Measurements from ENCODE around the gene RCBTB2. TPM values are rescaled to one million over a fixed set of nuclear protein-coding genes. Genes with fewer than 3 reads are reported as not detected.

Gene RCBTB2
- total RNA-seq, 6 experiments from 2014 or later = 6.6 to 9.3 (median 7.5) TPM

- H3K27ac Mint-ChIP-seq = no peak overlapping the region
- no peak for DNase-seq
- TF ChIP-seq CTCF (IDR thresholded peaks at IDR 0.05) = no peak
- H3K4me3 Mint-ChIP-seq = peak overlapping the region; percentile 46; the same call in 1 of the 2 replicates
- H3K27me3 Mint-ChIP-seq (ENCODE audit: insufficient read depth) = peaks cover 2% of the 10 kb centered on the region; the same call in 1 of the 2 replicates
- no peaks in the 10 kb centered on the region for H3K36me3 Mint-ChIP-seq (ENCODE audit: low read depth)
- no peaks in the 10 kb centered on the region for H3K9me3 Mint-ChIP-seq
- H3K4me1 Mint-ChIP-seq (ENCODE audit: low read depth) = peaks cover 31% of the 10 kb centered on the region
These were observed 34.9 kb upstream of the RCBTB2 start for GRCh38 chr13:48567515-48568369.

GRCh38 chr13:48564056-48564455 is 31.2 kb upstream of the RCBTB2 start:
- H3K27ac Mint-ChIP-seq = no peak overlapping the region
- H3K27me3 Mint-ChIP-seq (ENCODE audit: insufficient read depth) = no peaks in the 10 kb centered on the region; the same call in 1 of the 2 replicates
- H3K4me1 Mint-ChIP-seq (ENCODE audit: low read depth) = peaks cover 47% of the 10 kb centered on the region
- no peak for TF ChIP-seq CTCF (IDR thresholded peaks at IDR 0.05)
- no peaks in the 10 kb centered on the region for H3K36me3 Mint-ChIP-seq (ENCODE audit: low read depth)
- no peaks in the 10 kb centered on the region for H3K9me3 Mint-ChIP-seq
- no peak overlapping the region for H3K4me3 Mint-ChIP-seq
- peak; percentile 15 for DNase-seq

DNA sequence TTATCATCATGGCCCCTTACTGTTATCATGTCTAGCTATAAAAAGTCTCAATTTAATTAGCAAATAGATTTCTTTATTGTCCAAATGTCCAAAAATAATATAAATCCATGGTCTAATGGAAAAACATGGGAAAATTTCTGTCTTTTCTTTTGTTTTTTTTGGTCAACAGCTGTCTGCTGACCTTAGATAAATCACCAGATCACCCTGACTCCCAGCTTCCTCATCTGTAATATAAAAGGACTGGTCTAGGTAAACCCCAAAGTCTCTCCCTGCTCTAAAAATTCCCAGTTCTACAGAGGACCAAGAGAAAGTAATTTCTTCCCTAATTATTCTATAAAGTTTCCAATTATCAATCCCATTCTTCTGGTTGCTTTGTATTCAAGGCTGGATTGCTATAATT is 30.7 kb upstream of the RCBTB2 start:
- Mint-ChIP-seq H3K9me3 (no peaks in the 10 kb centered on the region), H3K27me3 (ENCODE audit: insufficient read depth) (no peaks in the 10 kb centered on the region; the same call in 1 of the 2 replicates), H3K27ac (no peak overlapping the region), H3K36me3 (ENCODE audit: low read depth) (no peaks in the 10 kb centered on the region), H3K4me3 (no peak overlapping the region), H3K4me1 (ENCODE audit: low read depth) (peaks cover 47% of the 10 kb centered on the region)
- no peak for TF ChIP-seq CTCF (IDR thresholded peaks at IDR 0.05)
- DNase-seq = no peak

DNA sequence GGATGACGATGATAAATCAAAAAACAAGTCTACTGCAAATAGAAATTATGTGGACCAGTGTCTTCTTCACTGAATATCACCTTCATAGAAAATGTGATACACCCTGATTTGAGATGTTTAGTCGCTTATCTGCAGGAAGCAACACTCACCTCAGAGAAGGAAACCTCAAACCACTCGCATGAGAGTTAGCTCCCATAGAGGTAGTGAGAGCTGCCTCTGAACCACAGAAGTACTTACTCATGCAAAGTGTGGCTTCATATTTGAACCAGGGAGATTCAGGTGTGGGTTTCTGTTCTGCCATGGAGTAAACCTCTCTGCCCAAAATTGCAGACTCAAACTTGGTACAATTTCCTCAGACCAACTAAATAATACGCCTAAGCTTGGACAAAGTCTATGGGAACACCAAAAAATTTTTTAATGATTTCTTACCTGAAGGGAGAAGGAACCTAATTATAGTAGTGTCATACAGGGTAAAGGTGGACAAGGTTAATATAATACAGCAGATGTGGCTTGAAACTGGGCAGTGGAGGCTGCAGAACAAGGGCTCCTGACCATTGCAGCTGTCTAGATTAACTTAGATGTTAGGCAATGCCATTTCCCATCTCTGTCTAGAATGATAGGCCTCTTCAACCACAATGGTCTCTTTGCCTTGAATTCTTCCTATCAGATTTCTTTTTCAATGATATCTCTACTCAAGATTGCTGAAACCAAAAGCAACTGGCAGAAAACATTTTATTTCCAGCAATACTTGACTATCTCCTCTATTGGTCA is 29.6 kb upstream of the RCBTB2 start:
- Mint-ChIP-seq H3K9me3 (no peaks in the 10 kb centered on the region), H3K27ac (no peak overlapping the region), H3K36me3 (ENCODE audit: low read depth) (no peaks in the 10 kb centered on the region), H3K27me3 (ENCODE audit: insufficient read depth) (no peaks in the 10 kb centered on the region; the same call in 1 of the 2 replicates), H3K4me1 (ENCODE audit: low read depth) (peaks cover 36% of the 10 kb centered on the region), H3K4me3 (no peak overlapping the region)
- no peak for TF ChIP-seq CTCF (IDR thresholded peaks at IDR 0.05)
- DNase-seq = no peak

GRCh38 chr13:48561466-48562235 is 28.8 kb upstream of the RCBTB2 start:
- Mint-ChIP-seq H3K27ac (no peak overlapping the region), H3K36me3 (ENCODE audit: low read depth) (no peaks in the 10 kb centered on the region), H3K9me3 (no peaks in the 10 kb centered on the region), H3K4me1 (ENCODE audit: low read depth) (peaks cover 31% of the 10 kb centered on the region), H3K27me3 (ENCODE audit: insufficient read depth) (no peaks in the 10 kb centered on the region; the same call in 1 of the 2 replicates), H3K4me3 (peak overlapping the region; percentile 44)
- no peak for DNase-seq
- no peak for TF ChIP-seq CTCF (IDR thresholded peaks at IDR 0.05)

Measured in HFFc6 (cell line).